Measurements from ENCODE around the gene CDK5RAP2.

DNA sequence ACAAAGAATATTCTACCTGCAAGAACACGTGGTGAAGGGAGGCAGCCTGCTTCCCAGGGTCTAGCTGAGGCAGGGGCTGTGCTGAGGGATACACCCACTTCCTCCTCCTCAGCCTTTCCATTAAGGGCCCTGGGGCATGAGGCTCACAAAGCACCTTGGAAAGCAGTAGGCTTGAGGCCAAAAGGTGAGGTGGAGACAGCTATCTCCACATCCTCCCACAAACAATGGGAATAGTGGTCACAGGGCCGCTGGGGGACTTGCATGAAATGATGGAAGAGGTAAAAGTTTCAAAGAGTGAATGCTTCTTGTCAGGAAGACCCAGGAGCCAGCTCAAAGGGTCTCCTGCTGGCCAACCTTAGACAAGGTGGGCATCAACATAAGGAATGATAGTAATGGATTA is 207.9 kb downstream of the CDK5RAP2 start:
- no peak for TF ChIP-seq EZH2 (IDR thresholded peaks at IDR 0.05; ENCODE audit: low read length)
- TF ChIP-seq, protein P1, sequence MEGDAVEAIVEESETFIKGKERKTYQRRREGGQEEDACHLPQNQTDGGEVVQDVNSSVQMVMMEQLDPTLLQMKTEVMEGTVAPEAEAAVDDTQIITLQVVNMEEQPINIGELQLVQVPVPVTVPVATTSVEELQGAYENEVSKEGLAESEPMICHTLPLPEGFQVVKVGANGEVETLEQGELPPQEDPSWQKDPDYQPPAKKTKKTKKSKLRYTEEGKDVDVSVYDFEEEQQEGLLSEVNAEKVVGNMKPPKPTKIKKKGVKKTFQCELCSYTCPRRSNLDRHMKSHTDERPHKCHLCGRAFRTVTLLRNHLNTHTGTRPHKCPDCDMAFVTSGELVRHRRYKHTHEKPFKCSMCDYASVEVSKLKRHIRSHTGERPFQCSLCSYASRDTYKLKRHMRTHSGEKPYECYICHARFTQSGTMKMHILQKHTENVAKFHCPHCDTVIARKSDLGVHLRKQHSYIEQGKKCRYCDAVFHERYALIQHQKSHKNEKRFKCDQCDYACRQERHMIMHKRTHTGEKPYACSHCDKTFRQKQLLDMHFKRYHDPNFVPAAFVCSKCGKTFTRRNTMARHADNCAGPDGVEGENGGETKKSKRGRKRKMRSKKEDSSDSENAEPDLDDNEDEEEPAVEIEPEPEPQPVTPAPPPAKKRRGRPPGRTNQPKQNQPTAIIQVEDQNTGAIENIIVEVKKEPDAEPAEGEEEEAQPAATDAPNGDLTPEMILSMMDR (optimal IDR thresholded peaks at IDR 0.05 in 1 of 3, IDR thresholded peaks at IDR 0.05 in 1 of 3, conservative IDR thresholded peaks at IDR 0.05 in 1 of 3; ENCODE audit: extremely low read depth in 1 of 3, insufficient read depth in 2 of 3, low read length in 3 of 3): no peak
